Activated naive CD8-positive, alpha-beta T cell treated with anti-CD3 and anti-CD28 coated beads for 36 hours (primary cell): ENCODE results near the gene RMND1. TPM values are rescaled to one million over a fixed set of nuclear protein-coding genes. Genes with fewer than 3 reads are reported as not detected.
A peak's percentile ranks its signal among the peaks of the same experiment; 100 is the strongest.

Source experiments
- DNase-seq: peaks from one replicate; pipeline ENCODE4 v3.0.0; 2021
- H3K27ac Mint-ChIP-seq: one replicate; pipeline ENCODE4 v1.8.0; 2022; ENCODE audit warnings: mild to moderate bottlenecking, moderate library complexity, mixed read lengths
- H3K27me3 Mint-ChIP-seq: one replicate; pipeline ENCODE4 v1.8.0; 2022; ENCODE audit warnings: mild to moderate bottlenecking, mixed read lengths
- H3K36me3 Mint-ChIP-seq: one replicate; pipeline ENCODE4 v1.8.0; 2021; ENCODE audit warnings: mild to moderate bottlenecking, mixed read lengths
- H3K4me1 Mint-ChIP-seq: one replicate; pipeline ENCODE4 v1.8.0; 2021; ENCODE audit warnings: mixed read lengths
- H3K4me3 Mint-ChIP-seq: one replicate; pipeline ENCODE4 v1.8.0; 2022; ENCODE audit warnings: mild to moderate bottlenecking, moderate library complexity, mixed read lengths
- H3K9me3 Mint-ChIP-seq: one replicate; pipeline ENCODE4 v1.8.0; 2022; ENCODE audit warnings: mixed read lengths
- total RNA-seq, 2 experiments: library from RNA; stranded (reverse); gene quantifications; one replicate each; pipeline ENCODE4 v1.2.3, GENCODE V29; 2021

Gene RMND1
- total RNA-seq, result 10 to 100 TPM; 25.9 to 28.4 TPM

DNA sequence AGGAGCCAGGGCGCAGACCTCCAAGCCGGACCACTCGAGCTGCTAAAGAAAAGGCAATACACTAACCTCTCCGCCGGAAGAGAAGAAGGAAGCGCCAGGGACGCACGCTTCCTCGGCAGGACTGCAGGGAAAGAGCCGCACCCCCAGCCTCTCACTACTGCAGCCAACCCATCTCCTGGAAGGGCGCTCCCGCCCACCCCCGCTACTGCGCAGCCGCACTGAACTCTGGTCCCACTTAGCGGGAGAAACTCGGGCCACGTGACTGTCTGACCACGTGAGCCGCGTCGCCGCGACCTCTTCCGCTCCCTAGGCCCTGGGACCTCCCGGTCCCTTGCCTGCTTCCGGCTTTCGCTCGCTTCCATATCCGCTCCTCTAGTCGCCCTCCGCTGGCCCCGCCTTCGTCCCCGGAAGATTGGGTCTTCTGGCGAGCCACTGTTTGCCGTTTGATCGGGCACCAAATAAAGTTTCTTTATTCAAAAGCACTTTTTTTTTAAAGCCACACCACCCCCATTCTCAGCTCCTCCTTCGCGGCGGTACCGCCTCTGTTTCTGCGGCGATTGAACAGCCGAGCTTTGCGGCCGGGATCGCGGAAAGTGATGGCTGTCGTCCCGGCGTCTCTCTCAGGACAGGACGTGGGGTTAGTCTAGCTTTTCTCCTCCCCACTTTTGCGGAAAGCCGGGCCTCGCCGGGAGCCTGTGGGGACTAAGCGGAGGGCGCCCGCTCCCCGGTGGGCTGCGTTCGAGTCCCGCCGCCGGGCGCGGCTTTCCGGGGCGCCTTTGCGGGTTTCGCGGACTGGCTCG is at the start of gene RMND1:
Gene RMND1 (minus strand): TSS at position 177 of the 800 bp plus-strand sequence. CDS start 6,315 bp downstream, outside the sequence.
- Mint-ChIP-seq H3K27ac (peak within 1 kb of the TSS; percentile 91), H3K4me1 (peaks cover 27% of the 10 kb centered on the region), H3K36me3 (peaks cover 17% of the 10 kb centered on the region), H3K27me3 (peaks cover 4% of the 10 kb centered on the region), H3K9me3 (peaks cover 2% of the 10 kb centered on the region), H3K4me3 (peak within 1 kb of the TSS; percentile 99)
- peak; percentile 99 for DNase-seq

DNA sequence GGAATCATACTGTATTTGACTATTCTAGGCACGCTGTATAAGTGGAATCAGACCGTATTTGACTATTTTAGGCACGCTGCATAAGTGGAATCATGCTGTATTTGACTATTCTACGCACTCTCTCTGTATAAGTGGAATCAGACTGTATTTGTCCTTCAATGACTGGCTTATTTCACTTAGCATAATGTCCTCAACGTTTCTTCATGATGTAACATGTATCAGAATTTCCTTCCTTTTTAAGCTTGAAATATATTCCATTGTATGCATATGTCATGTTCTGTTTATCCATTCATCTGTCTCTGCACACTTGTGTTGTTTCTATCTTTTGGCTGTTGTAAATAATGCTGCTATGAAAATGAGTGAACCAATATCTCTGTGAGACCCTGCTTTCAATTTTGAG is 47.6 kb upstream of the RMND1 start:
- Mint-ChIP-seq H3K4me3 (no peak overlapping the region), H3K4me1 (peaks cover 9% of the 10 kb centered on the region), H3K27me3 (peaks cover 41% of the 10 kb centered on the region), H3K9me3 (no peaks in the 10 kb centered on the region), H3K36me3 (no peaks in the 10 kb centered on the region), H3K27ac (no peak overlapping the region)
- no peak for DNase-seq

- H3K9me3 Mint-ChIP-seq, result no peaks in the 10 kb centered on the region
- DNase-seq, result no peak
- peaks cover 12% of the 10 kb centered on the region for H3K4me1 Mint-ChIP-seq
- H3K36me3 Mint-ChIP-seq, result no peaks in the 10 kb centered on the region
- H3K27me3 Mint-ChIP-seq, result peaks cover 49% of the 10 kb centered on the region
- no peak overlapping the region for H3K27ac Mint-ChIP-seq
- no peak overlapping the region for H3K4me3 Mint-ChIP-seq
These were observed 46.4 kb upstream of the RMND1 start for GRCh38 chr6:151498327-151498726.

DNA sequence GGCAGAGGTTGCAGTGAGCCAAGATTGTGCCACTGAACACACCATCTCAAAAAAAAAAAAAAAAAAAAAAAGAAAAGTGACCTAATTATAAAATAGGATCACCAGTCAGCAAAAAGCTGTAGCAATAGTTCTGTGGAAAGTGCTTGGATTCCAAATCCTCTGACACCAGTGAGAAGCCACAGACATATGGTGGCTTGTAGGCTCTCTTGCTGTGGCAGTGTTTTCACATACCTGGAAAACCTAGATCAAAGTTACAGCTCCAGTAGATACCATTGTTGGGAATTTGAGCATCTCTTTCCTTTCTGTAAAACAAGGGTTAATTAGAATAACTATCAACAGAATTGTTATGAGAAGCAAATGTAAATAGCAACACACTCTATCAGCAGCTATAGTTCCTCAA is 46.0 kb upstream of the RMND1 start:
- no peaks in the 10 kb centered on the region for H3K36me3 Mint-ChIP-seq
- H3K27me3 Mint-ChIP-seq, result peaks cover 53% of the 10 kb centered on the region
- no peaks in the 10 kb centered on the region for H3K9me3 Mint-ChIP-seq
- DNase-seq, result no peak
- no peak overlapping the region for H3K4me3 Mint-ChIP-seq
- H3K4me1 Mint-ChIP-seq, result peaks cover 12% of the 10 kb centered on the region
- H3K27ac Mint-ChIP-seq, result no peak overlapping the region

DNA sequence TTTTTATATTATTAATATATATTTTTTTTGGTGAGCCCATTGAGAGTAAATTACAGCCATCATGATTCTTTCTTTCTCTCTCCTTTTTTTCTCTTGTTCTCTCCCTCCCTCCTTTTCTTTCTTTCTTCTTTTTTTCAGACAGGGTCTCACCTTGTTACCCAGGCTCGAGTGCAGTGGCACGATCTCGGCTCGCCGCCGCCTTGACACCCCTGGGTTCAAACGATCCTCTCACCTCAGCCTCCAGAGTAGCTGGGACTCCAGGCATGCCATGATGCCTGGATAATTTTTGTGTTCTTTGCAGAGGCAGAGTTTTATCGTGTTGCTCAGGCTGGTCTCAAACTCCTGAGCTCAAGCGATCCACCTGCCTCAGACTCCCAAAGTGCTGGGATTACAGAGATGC is 43.5 kb upstream of the RMND1 start:
- peaks cover 63% of the 10 kb centered on the region for H3K27me3 Mint-ChIP-seq
- no peak overlapping the region for H3K27ac Mint-ChIP-seq
- peak overlapping the region; percentile 19 for H3K4me3 Mint-ChIP-seq
- no peaks in the 10 kb centered on the region for H3K36me3 Mint-ChIP-seq
- no peaks in the 10 kb centered on the region for H3K9me3 Mint-ChIP-seq
- H3K4me1 Mint-ChIP-seq, result peaks cover 12% of the 10 kb centered on the region
- DNase-seq, result no peak

DNA sequence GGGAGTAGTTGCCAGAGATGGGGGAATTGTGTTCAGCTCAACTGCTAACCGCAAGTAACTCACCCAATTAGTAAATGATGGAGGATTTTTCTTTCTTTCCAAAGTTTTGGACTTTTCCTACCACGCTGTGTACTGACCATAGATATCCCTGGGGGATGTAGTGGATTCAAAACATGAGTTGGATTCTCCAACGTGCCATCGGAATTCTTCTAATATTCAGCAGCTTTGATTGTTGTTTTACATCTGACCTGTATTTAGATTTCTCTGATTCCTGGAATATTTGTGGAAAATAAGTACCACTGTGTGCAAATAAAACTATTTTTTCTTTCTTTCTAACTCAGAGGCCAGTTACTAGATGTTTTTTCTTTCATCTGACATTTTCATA is 43.0 kb upstream of the RMND1 start:
- peaks cover 60% of the 10 kb centered on the region for H3K27me3 Mint-ChIP-seq
- H3K4me3 Mint-ChIP-seq, result peak overlapping the region; percentile 74

DNA sequence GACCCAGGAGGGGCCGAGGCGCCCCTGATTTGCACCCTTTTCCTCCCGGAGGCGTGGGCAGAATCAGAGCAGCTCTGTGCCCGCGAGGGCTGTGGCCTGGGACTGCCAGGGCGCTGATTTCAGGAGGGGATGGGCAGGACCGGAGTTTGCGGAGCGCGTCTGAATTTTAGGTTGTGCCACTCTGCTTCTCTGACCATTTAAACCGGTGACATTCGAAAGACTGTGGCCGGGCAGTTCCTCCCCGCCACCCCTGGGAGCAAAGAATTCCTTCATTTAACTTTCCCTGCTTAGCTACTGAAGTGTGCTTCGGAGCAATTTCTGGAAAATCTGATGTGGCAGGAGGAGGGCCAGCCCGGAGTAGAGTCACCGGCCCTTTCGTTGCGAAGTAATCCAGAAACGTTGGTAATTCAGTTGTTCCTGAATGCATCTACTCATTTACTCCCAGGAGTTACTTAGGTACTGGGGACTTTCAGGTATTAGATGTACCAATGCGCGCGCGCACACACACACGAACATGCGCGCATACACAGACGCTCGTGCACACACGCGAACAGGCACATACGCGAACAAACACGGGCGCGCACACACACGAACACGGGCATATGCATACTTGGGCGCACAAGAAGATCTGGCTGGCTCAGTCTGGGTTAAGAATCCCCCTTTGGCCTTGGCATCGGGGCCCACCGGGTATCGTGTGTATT is 42.5 kb upstream of the RMND1 start:
- H3K36me3 Mint-ChIP-seq, result no peaks in the 10 kb centered on the region
- H3K27me3 Mint-ChIP-seq, result peaks cover 54% of the 10 kb centered on the region
- peak; percentile 29 for DNase-seq
- no peaks in the 10 kb centered on the region for H3K9me3 Mint-ChIP-seq
- peaks cover 12% of the 10 kb centered on the region for H3K4me1 Mint-ChIP-seq
- no peak overlapping the region for H3K27ac Mint-ChIP-seq
- peak overlapping the region; percentile 74 for H3K4me3 Mint-ChIP-seq

More for the DNA sequence above, 43.0 kb upstream of the RMND1 start:
- Mint-ChIP-seq H3K4me1 (peaks cover 12% of the 10 kb centered on the region), H3K9me3 (no peaks in the 10 kb centered on the region), H3K27ac (no peak overlapping the region), H3K36me3 (no peaks in the 10 kb centered on the region)
- no peak for DNase-seq

DNA sequence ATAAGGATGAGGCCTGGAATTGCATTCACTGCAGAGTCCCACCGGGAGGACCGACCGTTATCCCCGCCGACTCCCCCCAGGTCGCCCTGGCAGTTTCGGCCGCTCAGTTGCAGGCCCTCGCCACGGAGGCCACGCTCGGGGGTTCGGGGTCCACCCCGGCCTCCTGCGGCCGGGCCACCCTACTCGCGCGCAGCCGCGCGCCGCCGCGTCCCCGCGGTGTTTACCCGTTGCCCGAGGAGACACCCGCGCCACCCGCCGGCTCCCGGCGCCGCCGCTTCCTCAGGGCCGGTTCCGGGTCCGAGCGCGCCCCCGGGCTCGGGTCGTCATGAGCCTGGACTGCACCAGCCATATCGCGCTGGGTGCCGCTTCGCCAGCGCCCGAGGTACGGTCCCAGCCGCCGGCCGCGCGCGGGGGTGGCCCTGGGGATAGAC is 41.9 kb upstream of the RMND1 start, which contains the start of gene CCDC170:
Gene CCDC170 (plus strand): TSS at position 214 of the 431 bp plus-strand sequence. CDS start 112 bp downstream, at position 326.
- Mint-ChIP-seq H3K4me3 (peak within 1 kb of the TSS; percentile 74), H3K4me1 (peaks cover 12% of the 10 kb centered on the region), H3K27ac (no peak within 1 kb of the TSS), H3K27me3 (peaks cover 54% of the 10 kb centered on the region), H3K9me3 (no peaks in the 10 kb centered on the region), H3K36me3 (no peaks in the 10 kb centered on the region)
- peak; percentile 38 for DNase-seq

GRCh38 chr6:151493161-151493803 is 41.4 kb upstream of the RMND1 start:
- peaks cover 7% of the 10 kb centered on the region for H3K4me1 Mint-ChIP-seq
- H3K9me3 Mint-ChIP-seq, result no peaks in the 10 kb centered on the region
- no peak overlapping the region for H3K27ac Mint-ChIP-seq
- H3K36me3 Mint-ChIP-seq, result no peaks in the 10 kb centered on the region
- peaks cover 54% of the 10 kb centered on the region for H3K27me3 Mint-ChIP-seq
- H3K4me3 Mint-ChIP-seq, result peak overlapping the region; percentile 14
- no peak for DNase-seq

- peaks cover 6% of the 10 kb centered on the region for H3K4me1 Mint-ChIP-seq
- peaks cover 37% of the 10 kb centered on the region for H3K27me3 Mint-ChIP-seq
- no peak overlapping the region for H3K27ac Mint-ChIP-seq
- DNase-seq, result no peak
- no peak overlapping the region for H3K4me3 Mint-ChIP-seq
- no peaks in the 10 kb centered on the region for H3K36me3 Mint-ChIP-seq
- no peaks in the 10 kb centered on the region for H3K9me3 Mint-ChIP-seq
These were observed 39.1 kb upstream of the RMND1 start for GRCh38 chr6:151490996-151491395.

DNA sequence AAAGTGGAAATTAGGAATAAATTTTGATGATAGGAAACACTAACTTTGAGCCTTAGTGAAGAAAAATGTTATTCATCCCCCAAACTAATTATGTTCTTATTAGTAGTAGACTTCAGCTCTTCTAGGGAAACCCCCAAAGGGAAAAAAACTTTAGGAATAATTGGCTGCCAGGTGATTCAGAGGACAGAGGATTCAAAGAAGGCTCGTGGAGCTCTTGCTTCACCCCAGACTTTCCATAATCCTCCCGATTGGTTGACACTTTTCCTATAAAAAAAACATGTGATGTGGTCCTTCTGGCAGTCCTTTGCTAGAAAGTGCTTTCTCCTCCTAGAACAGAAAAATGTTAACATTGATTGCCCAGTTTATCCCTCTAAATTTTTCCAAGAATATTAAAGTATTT is 36.3 kb upstream of the RMND1 start:
- H3K27ac Mint-ChIP-seq, result no peak overlapping the region
- no peaks in the 10 kb centered on the region for H3K9me3 Mint-ChIP-seq
- H3K4me1 Mint-ChIP-seq, result no peaks in the 10 kb centered on the region
- DNase-seq, result no peak
- no peaks in the 10 kb centered on the region for H3K36me3 Mint-ChIP-seq
- H3K27me3 Mint-ChIP-seq, result peaks cover 13% of the 10 kb centered on the region
- H3K4me3 Mint-ChIP-seq, result no peak overlapping the region

DNA sequence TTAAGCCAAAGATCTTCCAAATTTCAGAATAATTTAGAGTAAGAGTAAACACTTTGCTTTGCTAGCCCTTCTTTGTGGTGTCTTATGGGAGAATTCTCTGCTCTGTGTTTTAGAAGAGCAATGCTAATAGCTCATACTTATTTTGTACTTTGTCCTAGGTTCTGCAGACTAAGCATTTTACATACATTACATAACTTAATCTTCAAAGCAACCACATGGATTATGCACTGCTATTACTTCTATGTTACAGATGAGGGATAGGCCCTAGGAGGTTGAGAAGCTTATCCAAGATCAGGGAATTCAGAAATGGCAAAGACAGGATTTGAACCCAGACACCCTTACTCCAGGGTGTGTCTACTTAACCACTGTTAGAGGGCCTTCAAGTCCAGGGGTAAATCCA is 32.1 kb upstream of the RMND1 start:
- H3K27me3 Mint-ChIP-seq, result no peaks in the 10 kb centered on the region
- DNase-seq, result no peak
- H3K9me3 Mint-ChIP-seq, result no peaks in the 10 kb centered on the region
- no peak overlapping the region for H3K27ac Mint-ChIP-seq
- H3K36me3 Mint-ChIP-seq, result no peaks in the 10 kb centered on the region
- no peak overlapping the region for H3K4me3 Mint-ChIP-seq
- peaks cover 9% of the 10 kb centered on the region for H3K4me1 Mint-ChIP-seq

GRCh38 chr6:151482290-151482689 is 30.4 kb upstream of the RMND1 start:
- peak overlapping the region; percentile 62 for H3K4me3 Mint-ChIP-seq
- H3K27ac Mint-ChIP-seq, result peak overlapping the region; percentile 84
- H3K4me1 Mint-ChIP-seq, result peaks cover 9% of the 10 kb centered on the region
- H3K27me3 Mint-ChIP-seq, result no peaks in the 10 kb centered on the region
- H3K9me3 Mint-ChIP-seq, result no peaks in the 10 kb centered on the region
- no peak for DNase-seq
- no peaks in the 10 kb centered on the region for H3K36me3 Mint-ChIP-seq

DNA sequence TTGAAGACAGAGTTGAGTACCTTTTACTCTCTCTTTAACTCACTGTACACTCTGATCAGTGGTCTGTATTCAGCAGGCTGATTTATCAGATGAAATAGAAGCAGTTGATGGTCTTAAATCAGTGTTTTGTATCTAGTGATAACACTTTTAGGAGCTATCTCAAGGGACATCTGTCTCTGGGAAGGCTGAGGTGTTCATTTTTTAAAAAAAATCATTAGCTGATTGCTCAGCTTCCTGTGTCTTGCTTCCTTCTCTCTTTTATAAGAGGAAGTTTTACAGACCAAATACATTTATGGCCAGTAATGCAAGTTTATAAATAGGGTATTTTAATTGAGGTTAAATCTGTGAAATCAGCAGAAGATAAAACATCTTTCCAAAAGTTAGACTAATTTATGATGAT is 29.9 kb upstream of the RMND1 start:
- no peak for DNase-seq
- no peaks in the 10 kb centered on the region for H3K27me3 Mint-ChIP-seq
- no peak overlapping the region for H3K27ac Mint-ChIP-seq
- H3K4me1 Mint-ChIP-seq, result peaks cover 9% of the 10 kb centered on the region
- no peaks in the 10 kb centered on the region for H3K9me3 Mint-ChIP-seq
- no peaks in the 10 kb centered on the region for H3K36me3 Mint-ChIP-seq
- H3K4me3 Mint-ChIP-seq, result no peak overlapping the region

DNA sequence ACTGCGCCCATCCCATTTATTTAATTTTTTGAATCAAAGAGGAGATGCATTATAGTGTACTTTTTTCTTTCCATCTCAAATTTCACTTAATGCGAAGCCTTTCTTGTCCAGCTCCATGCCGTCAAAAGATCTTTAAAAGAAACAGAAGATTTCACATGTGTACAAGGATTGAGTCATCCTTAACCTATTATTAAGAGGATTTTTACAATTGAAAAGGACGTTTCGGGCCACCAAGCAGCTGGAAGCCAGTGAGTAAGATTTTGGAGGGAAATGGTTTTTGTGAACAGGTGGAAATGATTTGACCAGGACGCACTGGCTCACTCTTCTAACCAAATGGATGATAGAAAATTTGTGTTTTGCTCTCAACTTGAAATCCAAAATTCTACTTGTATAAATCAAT is 26.7 kb upstream of the RMND1 start:
- H3K4me3 Mint-ChIP-seq, result no peak overlapping the region
- H3K4me1 Mint-ChIP-seq, result peaks cover 15% of the 10 kb centered on the region
- H3K36me3 Mint-ChIP-seq, result no peaks in the 10 kb centered on the region
- H3K9me3 Mint-ChIP-seq, result no peaks in the 10 kb centered on the region
- DNase-seq, result no peak
- H3K27ac Mint-ChIP-seq, result no peak overlapping the region
- no peaks in the 10 kb centered on the region for H3K27me3 Mint-ChIP-seq
